Measurements from ENCODE around the gene GPC3. TPM values are rescaled to one million over a fixed set of nuclear protein-coding genes. Genes with fewer than 3 reads are reported as not detected.

GPC3 gene
- total and polyA plus RNA-seq, 2 of the 4 experiments (the other 2 are of a cell fraction): not detected

DNA sequence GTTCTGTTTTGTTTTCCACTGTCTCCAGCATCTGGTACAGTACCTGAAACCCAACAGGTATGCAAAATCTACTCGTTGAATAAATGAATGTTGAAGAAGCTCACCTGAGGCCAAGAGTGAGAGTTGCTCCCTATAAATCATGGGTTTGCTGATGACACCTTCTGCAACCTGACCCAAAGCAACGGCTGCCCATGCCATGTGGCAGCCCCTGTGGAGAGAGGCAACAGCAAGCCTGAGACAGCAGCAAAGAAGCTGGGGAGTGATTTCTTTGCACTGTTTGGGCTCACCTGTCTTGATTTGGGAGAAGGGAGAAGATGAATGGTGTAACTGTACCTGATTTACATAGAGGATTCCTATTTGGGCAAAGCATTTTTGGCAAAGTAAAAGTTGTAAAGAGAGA, 450.3 kb downstream of the GPC3 start:
- WGBS, 2 experiments (ENCODE audit: extremely low coverage in 2 of 2, insufficient read length in 1 of 2): no CpG with 5 or more reads among the region's 2 CpGs
- no peak overlapping the region for H4K8ac ChIP-seq (ENCODE audit: low read depth in 2 of 2, low read length in 2 of 2)
- H3K18ac ChIP-seq (ENCODE audit: low read depth, low read length): no peak overlapping the region
- H3K27me3 ChIP-seq (ENCODE audit: control insufficient read depth, insufficient read depth, low read length): peaks cover 1% of the 10 kb centered on the region; the same call in 1 of the 2 replicates
- DNase-seq: no peak
- dilution Hi-C loops (cut with HindIII; ENCODE audit: low sequenced_read_pairs, unreplicated experiment) (no loop called here), intact Hi-C loops (cut with micrococcal nuclease) (no loop called here), in situ Hi-C loops (cut with MboI; ENCODE audit: low sequenced_read_pairs) (no loop called here)
- H3K14ac ChIP-seq (replicated peaks; ENCODE audit: low read depth, low read length): no peak overlapping the region
- H3K36me3 ChIP-seq (ENCODE audit: control insufficient read depth, insufficient read depth, low read length): no peaks in the 10 kb centered on the region
- H2BK120ac ChIP-seq (ENCODE audit: low read depth, low read length): no peak overlapping the region
- H2AK5ac ChIP-seq (ENCODE audit: low read depth, low read length): no peak overlapping the region
- no peak overlapping the region for H2AFZ ChIP-seq (replicated peaks; ENCODE audit: low read length, poor library complexity)
- no peaks in the 10 kb centered on the region for H3K9me3 ChIP-seq (ENCODE audit: control insufficient read depth, insufficient read depth, low read length)
- no peaks in the 10 kb centered on the region for H3K9me1 ChIP-seq (ENCODE audit: insufficient read depth, low read length)
- no TSS peak for BruUV-seq (replicated peaks)
- H3K23ac ChIP-seq (ENCODE audit: low read depth, low read length): no peak overlapping the region
- ChIA-PET POLR2A (ENCODE audit: unreplicated experiment) (no interaction called here), CTCF (no interaction called here)
- no peak overlapping the region for H3K9ac ChIP-seq (ENCODE audit: low read depth, low read length)
- no peak overlapping the region for H3K4me2 ChIP-seq (ENCODE audit: low read depth, low read length)
- no peaks in the 10 kb centered on the region for H3K79me1 ChIP-seq (ENCODE audit: low read depth in 1 of 2, low read length in 2 of 2)
- H2BK20ac ChIP-seq (ENCODE audit: low read depth, low read length): no peak overlapping the region
- no peak overlapping the region for H2AK9ac ChIP-seq (replicated peaks; ENCODE audit: low read depth, low read length, poor library complexity)
- no peak overlapping the region for H3K4me3 ChIP-seq (ENCODE audit: insufficient read depth, low read depth, low read length)
- no peak overlapping the region for H2BK15ac ChIP-seq (ENCODE audit: low read depth, low read length)
- no peak for ATAC-seq (ENCODE audit: low read depth)
- H3K56ac ChIP-seq (ENCODE audit: extremely low read depth, insufficient read depth, low read length): no peak overlapping the region
- no peaks in the 10 kb centered on the region for H4K20me1 ChIP-seq (ENCODE audit: insufficient read depth, low read length)
- no peak overlapping the region for H4K5ac ChIP-seq (ENCODE audit: low read depth, low read length)
- no peak overlapping the region for H2BK5ac ChIP-seq (ENCODE audit: low read depth, low read length, poor library complexity, severe bottlenecking)
- H3K4me1 ChIP-seq (ENCODE audit: control insufficient read depth, insufficient read depth, low read length): no peaks in the 10 kb centered on the region
- TF ChIP-seq SMC3 (IDR thresholded peaks at IDR 0.05; ENCODE audit: low read depth, low read length) (no peak), RAD21 (IDR thresholded peaks at IDR 0.05; ENCODE audit: low read length) (no peak), CEBPB (IDR thresholded peaks at IDR 0.05; ENCODE audit: low read depth, low read length) (no peak), CHD1 (IDR thresholded peaks at IDR 0.05; ENCODE audit: low read depth, low read length) (no peak), CTCF (conservative IDR thresholded peaks at IDR 0.05; ENCODE audit: low read depth, low read length) (no peak), NFE2L2 (IDR thresholded peaks at IDR 0.05; ENCODE audit: low read depth, low read length) (no peak), MXI1 (IDR thresholded peaks at IDR 0.05; ENCODE audit: borderline replicate concordance, low read depth, low read length) (no peak), MAFK (IDR thresholded peaks at IDR 0.05; ENCODE audit: low read depth, low read length) (no peak), FOS (IDR thresholded peaks at IDR 0.05; ENCODE audit: low read depth, low read length) (no peak), BHLHE40 (IDR thresholded peaks at IDR 0.05; ENCODE audit: low read depth, low read length) (no peak), RCOR1 (IDR thresholded peaks at IDR 0.05; ENCODE audit: insufficient replicate concordance, low read length) (no peak), MAZ (IDR thresholded peaks at IDR 0.05; ENCODE audit: borderline replicate concordance, low read depth, low read length) (no peak), ELK1 (IDR thresholded peaks at IDR 0.05; ENCODE audit: borderline replicate concordance, low read depth, low read length) (no peak), POLR2A (IDR thresholded peaks at IDR 0.05; ENCODE audit: low read depth, low read length) (no peak), RFX5 (IDR thresholded peaks at IDR 0.05; ENCODE audit: low read depth, low read length) (no peak)
- TF ChIP-seq, protein P1, sequence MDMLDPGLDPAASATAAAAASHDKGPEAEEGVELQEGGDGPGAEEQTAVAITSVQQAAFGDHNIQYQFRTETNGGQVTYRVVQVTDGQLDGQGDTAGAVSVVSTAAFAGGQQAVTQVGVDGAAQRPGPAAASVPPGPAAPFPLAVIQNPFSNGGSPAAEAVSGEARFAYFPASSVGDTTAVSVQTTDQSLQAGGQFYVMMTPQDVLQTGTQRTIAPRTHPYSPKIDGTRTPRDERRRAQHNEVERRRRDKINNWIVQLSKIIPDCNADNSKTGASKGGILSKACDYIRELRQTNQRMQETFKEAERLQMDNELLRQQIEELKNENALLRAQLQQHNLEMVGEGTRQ (IDR thresholded peaks at IDR 0.05; ENCODE audit: low read depth, low read length): no peak
- no peak overlapping the region for H4K91ac ChIP-seq (ENCODE audit: insufficient read depth, low read depth, low read length)
- H3K4ac ChIP-seq (ENCODE audit: low read depth, low read length): no peak overlapping the region
- no peak overlapping the region for H3K27ac ChIP-seq (ENCODE audit: insufficient read depth, low read length)

All from IMR-90 (cell line).